ENCODE results near the gene MTG2. TPM values are rescaled to one million over a fixed set of nuclear protein-coding genes. Genes with fewer than 3 reads are reported as not detected.

MTG2 gene
- total and polyA plus RNA-seq, 10 of the 15 experiments (the other 5 are each of a cell fraction or from before 2014, with no cell fraction given) = 6.2 to 52.4 (median 34.3) TPM

DNA sequence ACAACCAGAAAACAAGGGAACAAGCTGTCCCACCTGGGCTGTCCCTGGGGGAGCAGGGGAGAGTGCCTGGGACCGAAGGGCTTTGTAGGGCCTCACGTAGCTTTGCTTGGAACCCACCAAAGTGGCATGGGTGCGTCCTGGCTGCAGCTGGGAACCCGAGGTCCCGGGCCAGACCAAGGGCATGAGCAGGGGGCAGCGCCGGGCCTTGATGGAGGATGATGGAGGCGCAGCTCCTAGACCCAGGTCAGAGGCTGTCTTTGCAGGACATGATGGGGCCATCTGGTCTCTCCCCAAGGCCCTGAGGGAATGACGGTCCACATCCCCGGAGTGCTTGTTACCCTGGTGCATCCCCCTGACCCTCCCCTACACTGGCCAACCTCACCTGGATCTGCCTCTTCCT, 47.9 kb downstream of the MTG2 start (continued):
- TF ChIP-seq, protein P1, sequence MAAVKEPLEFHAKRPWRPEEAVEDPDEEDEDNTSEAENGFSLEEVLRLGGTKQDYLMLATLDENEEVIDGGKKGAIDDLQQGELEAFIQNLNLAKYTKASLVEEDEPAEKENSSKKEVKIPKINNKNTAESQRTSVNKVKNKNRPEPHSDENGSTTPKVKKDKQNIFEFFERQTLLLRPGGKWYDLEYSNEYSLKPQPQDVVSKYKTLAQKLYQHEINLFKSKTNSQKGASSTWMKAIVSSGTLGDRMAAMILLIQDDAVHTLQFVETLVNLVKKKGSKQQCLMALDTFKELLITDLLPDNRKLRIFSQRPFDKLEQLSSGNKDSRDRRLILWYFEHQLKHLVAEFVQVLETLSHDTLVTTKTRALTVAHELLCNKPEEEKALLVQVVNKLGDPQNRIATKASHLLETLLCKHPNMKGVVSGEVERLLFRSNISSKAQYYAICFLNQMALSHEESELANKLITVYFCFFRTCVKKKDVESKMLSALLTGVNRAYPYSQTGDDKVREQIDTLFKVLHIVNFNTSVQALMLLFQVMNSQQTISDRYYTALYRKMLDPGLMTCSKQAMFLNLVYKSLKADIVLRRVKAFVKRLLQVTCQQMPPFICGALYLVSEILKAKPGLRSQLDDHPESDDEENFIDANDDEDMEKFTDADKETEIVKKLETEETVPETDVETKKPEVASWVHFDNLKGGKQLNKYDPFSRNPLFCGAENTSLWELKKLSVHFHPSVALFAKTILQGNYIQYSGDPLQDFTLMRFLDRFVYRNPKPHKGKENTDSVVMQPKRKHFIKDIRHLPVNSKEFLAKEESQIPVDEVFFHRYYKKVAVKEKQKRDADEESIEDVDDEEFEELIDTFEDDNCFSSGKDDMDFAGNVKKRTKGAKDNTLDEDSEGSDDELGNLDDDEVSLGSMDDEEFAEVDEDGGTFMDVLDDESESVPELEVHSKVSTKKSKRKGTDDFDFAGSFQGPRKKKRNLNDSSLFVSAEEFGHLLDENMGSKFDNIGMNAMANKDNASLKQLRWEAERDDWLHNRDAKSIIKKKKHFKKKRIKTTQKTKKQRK (IDR thresholded peaks at IDR 0.05; ENCODE audit: low read depth, low read length) = no peak
- TF ChIP-seq STAT1 (conservative IDR thresholded peaks at IDR 0.05) (no peak), CHD2 (IDR thresholded peaks at IDR 0.05; ENCODE audit: borderline replicate concordance, low read depth, low read length) (no peak), PAX5 (IDR thresholded peaks at IDR 0.05; ENCODE audit: borderline replicate concordance, low read depth, low read length) (no peak), FOXK2 (IDR thresholded peaks at IDR 0.05) (no peak), POLR2AphosphoS2 (IDR thresholded peaks at IDR 0.05; ENCODE audit: low read depth, low read length) (no peak), MTA3 (IDR thresholded peaks at IDR 0.05; ENCODE audit: borderline replicate concordance, low read length) (no peak), DPF2 (IDR thresholded peaks at IDR 0.05) (no peak)
- TF ChIP-seq, protein P2, sequence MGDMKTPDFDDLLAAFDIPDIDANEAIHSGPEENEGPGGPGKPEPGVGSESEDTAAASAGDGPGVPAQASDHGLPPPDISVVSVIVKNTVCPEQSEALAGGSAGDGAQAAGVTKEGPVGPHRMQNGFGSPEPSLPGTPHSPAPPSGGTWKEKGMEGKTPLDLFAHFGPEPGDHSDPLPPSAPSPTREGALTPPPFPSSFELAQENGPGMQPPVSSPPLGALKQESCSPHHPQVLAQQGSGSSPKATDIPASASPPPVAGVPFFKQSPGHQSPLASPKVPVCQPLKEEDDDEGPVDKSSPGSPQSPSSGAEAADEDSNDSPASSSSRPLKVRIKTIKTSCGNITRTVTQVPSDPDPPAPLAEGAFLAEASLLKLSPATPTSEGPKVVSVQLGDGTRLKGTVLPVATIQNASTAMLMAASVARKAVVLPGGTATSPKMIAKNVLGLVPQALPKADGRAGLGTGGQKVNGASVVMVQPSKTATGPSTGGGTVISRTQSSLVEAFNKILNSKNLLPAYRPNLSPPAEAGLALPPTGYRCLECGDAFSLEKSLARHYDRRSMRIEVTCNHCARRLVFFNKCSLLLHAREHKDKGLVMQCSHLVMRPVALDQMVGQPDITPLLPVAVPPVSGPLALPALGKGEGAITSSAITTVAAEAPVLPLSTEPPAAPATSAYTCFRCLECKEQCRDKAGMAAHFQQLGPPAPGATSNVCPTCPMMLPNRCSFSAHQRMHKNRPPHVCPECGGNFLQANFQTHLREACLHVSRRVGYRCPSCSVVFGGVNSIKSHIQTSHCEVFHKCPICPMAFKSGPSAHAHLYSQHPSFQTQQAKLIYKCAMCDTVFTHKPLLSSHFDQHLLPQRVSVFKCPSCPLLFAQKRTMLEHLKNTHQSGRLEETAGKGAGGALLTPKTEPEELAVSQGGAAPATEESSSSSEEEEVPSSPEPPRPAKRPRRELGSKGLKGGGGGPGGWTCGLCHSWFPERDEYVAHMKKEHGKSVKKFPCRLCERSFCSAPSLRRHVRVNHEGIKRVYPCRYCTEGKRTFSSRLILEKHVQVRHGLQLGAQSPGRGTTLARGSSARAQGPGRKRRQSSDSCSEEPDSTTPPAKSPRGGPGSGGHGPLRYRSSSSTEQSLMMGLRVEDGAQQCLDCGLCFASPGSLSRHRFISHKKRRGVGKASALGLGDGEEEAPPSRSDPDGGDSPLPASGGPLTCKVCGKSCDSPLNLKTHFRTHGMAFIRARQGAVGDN (IDR thresholded peaks at IDR 0.05) = no peak

Measured in GM12878 (cell line).